Tibial nerve (tissue), 3 donors: ENCODE results near the gene PRKAR1B.

Experiments
- CTCF ChIP-seq, 5 experiments: fragments of 200-600 bp in 3 of 5; fragments of 450-650 bp in 2 of 5; sonication (generic) in 3 of 5; IDR thresholded peaks; one replicate each; pipeline ENCODE4 v1.5.1; 2016 to 2019; ENCODE audit warnings: antibody characterized with exemption in 5 of 5, mild to moderate bottlenecking in 3 of 5, moderate library complexity in 2 of 5
- POLR2A ChIP-seq, 2 donors: fragments of 450-650 bp; IDR thresholded peaks; one replicate each; pipeline ENCODE4 v1.6.1; 2017; ENCODE audit warnings: antibody characterized with exemption in 2 of 2, mild to moderate bottlenecking in 2 of 2, moderate library complexity in 2 of 2

- TF ChIP-seq CTCF (IDR thresholded peaks at IDR 0.05) (no peak), POLR2A (IDR thresholded peaks at IDR 0.05) (no peak)
Measured at GRCh38 chr7:754531-755412, 27.7 kb upstream of the PRKAR1B start.
